Spleen (tissue), 11 donors: ENCODE measurements around the gene DNAJB13. TPM values are rescaled to one million over a fixed set of nuclear protein-coding genes. Genes with fewer than 3 reads are reported as not detected.

Experiments used
- DNase-seq: peaks from one replicate; pipeline ENCODE4 v3.0.0-alpha.2; 2020
- H3K27ac ChIP-seq, 8 donors: fragments of 200-600 bp; sonication (generic) in 7 of 8; 1 replicate in 4 of 8; 2 replicates in 4 of 8; pipeline versions ENCODE4 v1.5.0 to v1.8.0; 2016 to 2021; ENCODE audit warnings: inconsistent platforms in 4 of 8, mild to moderate bottlenecking in 4 of 8, moderate library complexity in 1 of 8
- H3K27me3 ChIP-seq, 7 donors: fragments of 200-600 bp; sonication (generic) in 6 of 7; replicated peaks in 1 of 7; 1 replicate in 4 of 7; 2 replicates in 3 of 7; pipeline versions ENCODE4 v1.5.0 to v1.8.0; 2016 to 2021; ENCODE audit warnings: inconsistent platforms in 3 of 7, mild to moderate bottlenecking in 1 of 7
- H3K36me3 ChIP-seq, 6 donors: fragments of 200-600 bp; sonication (generic) in 5 of 6; 1 replicate in 4 of 6; 2 replicates in 2 of 6; pipeline versions ENCODE4 v1.5.0 to v1.8.0; 2016 to 2021; ENCODE audit warnings: inconsistent platforms in 2 of 6
- H3K4me1 ChIP-seq, 6 donors: fragments of 200-600 bp; sonication (generic) in 5 of 6; 1 replicate in 3 of 6; 2 replicates in 3 of 6; pipeline versions ENCODE4 v1.5.0 to v1.8.0; 2016 to 2021; ENCODE audit warnings: inconsistent platforms in 3 of 6
- H3K4me3 ChIP-seq, 8 donors: fragments of 200-600 bp; sonication (generic) in 7 of 8; 1 replicate in 4 of 8; 2 replicates in 4 of 8; pipeline versions ENCODE4 v1.5.0 to v1.8.0; 2016 to 2021; ENCODE audit warnings: inconsistent platforms in 4 of 8, mild to moderate bottlenecking in 4 of 8, moderate library complexity in 2 of 8
- H3K9me3 ChIP-seq, 8 donors: fragments of 200-600 bp; sonication (generic) in 7 of 8; 1 replicate in 4 of 8; 2 replicates in 4 of 8; pipeline versions ENCODE4 v1.5.0 to v1.8.0; 2016 to 2021; ENCODE audit warnings: inconsistent platforms in 4 of 8
- CTCF ChIP-seq, 11 experiments: fragments of 200-600 bp in 7 of 11; fragments of 450-650 bp in 4 of 11; sonication (generic) in 4 of 11; IDR thresholded peaks in 8 of 11; conservative IDR thresholded peaks in 3 of 11; 1 replicate in 7 of 11; 2 replicates in 4 of 11; pipeline versions ENCODE4 v1.4.0 to v1.8.0; 2016 to 2021; ENCODE audit warnings: antibody characterized with exemption in 11 of 11, inconsistent platforms in 4 of 11, mild to moderate bottlenecking in 1 of 11
- POLR2A ChIP-seq, 3 donors: fragments of 450-650 bp; IDR thresholded peaks; one replicate each; pipeline ENCODE4 v1.5.1; 2017; ENCODE audit warnings: antibody characterized with exemption in 3 of 3, mild to moderate bottlenecking in 1 of 3
- POLR2AphosphoS5 ChIP-seq, 3 donors: sonication (generic); formaldehyde crosslinking; IDR thresholded peaks; one replicate each; pipeline ENCODE4 v1.5.1; 2017; ENCODE audit warnings: antibody characterized with exemption in 3 of 3
- WGBS, 5 donors: extraction: QIAGEN DNeasy Blood & Tissue Kit in 3 of 5; methylation state at CpG; one replicate each; pipeline versions ENCODE4 v1.1.5 to v1.1.7; 2013 to 2018; 5-methylcytosine and 5-hydroxymethylcytosine counted together
- intact Hi-C: fragments of 100-400 bp; cut with DNase I; formaldehyde crosslinking; loops from one replicate; pipeline ENCODE4 v1.15.0; 2023; ENCODE audit warnings: low total_unique reads
- polyA plus RNA-seq, 3 donors: library from polyadenylated mRNA; stranded (reverse); fragments of 200-250 nt; gene quantifications; one replicate each; pipeline ENCODE4 v1.2.1, GENCODE V29; 2013
- total RNA-seq, 7 donors: library from RNA; depleted of rRNA in 3 of 7; stranded (reverse); fragments of >200 nt in 3 of 7; fragmentation: NEBNext Ultra II Directional in 4 of 7; extraction: Animal tissue kit (Norgen Biotek cat#: 25700) in 4 of 7; gene quantifications; one replicate each; pipeline versions ENCODE4 v1.1.0 to v1.2.1, GENCODE V29; 2016 to 2021
- donor health status: healthy with polysubstance abuse.
- donor health status: DM: no; HTN: no; CAD: no; lungs with moderate emphysema.
- donor health status: DM: no; HTN: no; CAD: no.
- donor health status: Bipolar disorder and iron deficiency.
- donor health status: healthy.
- donor health status: DM: no; HTN: no; CAD: no.
- donor health status: DM: yes; HTN: yes; CAD: no.

DNAJB13 gene
- total and polyA plus RNA-seq, 10 donors: 0.04 to 0.32 (median 0.06) TPM; not detected in 7

GRCh38 chr11:73944901-73945300 is 5.9 kb upstream of the DNAJB13 start:
- TF ChIP-seq CTCF (IDR thresholded peaks at IDR 0.05 in 8 of 11, conservative IDR thresholded peaks at IDR 0.05 in 3 of 11): no peak
- no peak for TF ChIP-seq POLR2A (IDR thresholded peaks at IDR 0.05)
- TF ChIP-seq POLR2AphosphoS5 (IDR thresholded peaks at IDR 0.05): no peak
- H3K36me3 ChIP-seq: no peaks in the 10 kb centered on the region
- 66 to 83% (median 77%) methylated on average over 10 of the region's 10 CpGs for WGBS, 5 donors
- no peak overlapping the region for H3K27ac ChIP-seq
- no peaks in the 10 kb centered on the region for H3K27me3 ChIP-seq
- intact Hi-C loops: no loop called here
- DNase-seq: no peak
- no peaks in the 10 kb centered on the region for H3K4me1 ChIP-seq
- no peak overlapping the region for H3K4me3 ChIP-seq
- peaks cover 0 to 13% (median 0%) of the 10 kb centered on the region in 8 donors for H3K9me3 ChIP-seq

- peaks cover 0 to 13% (median 0%) of the 10 kb centered on the region in 8 donors for H3K9me3 ChIP-seq
- DNase-seq: no peak
- 46 to 76% (median 59%) methylated on average over 4 of the region's 4 CpGs for WGBS, 5 donors
- no peak overlapping the region for H3K27ac ChIP-seq
- no peak overlapping the region for H3K4me3 ChIP-seq
- no peaks in the 10 kb centered on the region for H3K4me1 ChIP-seq
- TF ChIP-seq POLR2AphosphoS5 (IDR thresholded peaks at IDR 0.05) (no peak), CTCF (IDR thresholded peaks at IDR 0.05 in 8 of 11, conservative IDR thresholded peaks at IDR 0.05 in 3 of 11) (no peak)
- no peaks in the 10 kb centered on the region for H3K36me3 ChIP-seq
- no peaks in the 10 kb centered on the region for H3K27me3 ChIP-seq
- intact Hi-C loops: no loop called here
Observed at GRCh38 chr11:73945396-73945795, 5.4 kb upstream of the DNAJB13 start.

- H3K27me3 ChIP-seq: no peaks in the 10 kb centered on the region
- intact Hi-C loops: no loop called here
- H3K9me3 ChIP-seq: peaks cover 0 to 4% (median 0%) of the 10 kb centered on the region in 8 donors
- H3K4me3 ChIP-seq: no peak overlapping the region
- WGBS, 5 donors: 65 to 78% (median 76%) methylated on average over 13 of the region's 13 CpGs
- TF ChIP-seq CTCF (IDR thresholded peaks at IDR 0.05 in 8 of 11, conservative IDR thresholded peaks at IDR 0.05 in 3 of 11) (no peak), POLR2AphosphoS5 (IDR thresholded peaks at IDR 0.05) (no peak), POLR2A (IDR thresholded peaks at IDR 0.05) (no peak)
- H3K4me1 ChIP-seq: no peaks in the 10 kb centered on the region
- no peak for DNase-seq
- no peak overlapping the region for H3K27ac ChIP-seq
- no peaks in the 10 kb centered on the region for H3K36me3 ChIP-seq
Observed at GRCh38 chr11:73946798-73947458, 3.9 kb upstream of the DNAJB13 start.

- Histone ChIP-seq H3K4me3 (no peak overlapping the region), H3K4me1 (no peaks in the 10 kb centered on the region), H3K9me3 (peaks cover 0 to 2% (median 0%) of the 10 kb centered on the region in 8 donors), H3K36me3 (no peaks in the 10 kb centered on the region), H3K27ac (no peak overlapping the region), H3K27me3 (no peaks in the 10 kb centered on the region)
- no peak for DNase-seq
- no peak for TF ChIP-seq CTCF (IDR thresholded peaks at IDR 0.05 in 8 of 11, conservative IDR thresholded peaks at IDR 0.05 in 3 of 11)
- TF ChIP-seq POLR2AphosphoS5 (IDR thresholded peaks at IDR 0.05): no peak
- TF ChIP-seq POLR2A (IDR thresholded peaks at IDR 0.05): no peak
- intact Hi-C loops: no loop called here
- WGBS, 5 donors: 53 to 69% (median 59%) methylated on average over 4 of the region's 4 CpGs
Observed at GRCh38 chr11:73949246-73949645, 1.6 kb upstream of the DNAJB13 start.
